Natural killer cell treated with Interleukin-12 subunit alpha and Interleukin-12 subunit beta and Interleukin-15 and Interleukin-18, amount 100 ng/mL, for 72 hours (primary cell): ENCODE measurements around the gene SPRY1. TPM values are rescaled to one million over a fixed set of nuclear protein-coding genes. Genes with fewer than 3 reads are reported as not detected.

Source experiments
- ATAC-seq, 2 donors: fragments of 150-1000 bp; cut with Tn5 transposase in 1 of 2; sonication (Bioruptor Pico), chemical (Tn5 transposase) in 1 of 2; 2 replicates each; pipeline ENCODE4 v1.10.0; 2021
- DNase-seq: peaks from one replicate; pipeline ENCODE4 v3.0.0; 2022; ENCODE audit warnings: low spot score
- H3K27ac Mint-ChIP-seq, 2 donors: 1 replicate in 1 of 2; 2 replicates in 1 of 2; pipeline ENCODE4 v1.8.0; 2022; ENCODE audit warnings: mixed read lengths in 2 of 2, mild to moderate bottlenecking in 1 of 2, moderate library complexity in 1 of 2
- H3K27me3 Mint-ChIP-seq, 2 donors: 1 replicate in 1 of 2; 2 replicates in 1 of 2; pipeline ENCODE4 v1.8.0; 2022; ENCODE audit warnings: mixed read lengths in 2 of 2
- H3K36me3 Mint-ChIP-seq: one replicate; pipeline ENCODE4 v1.8.0; 2022; ENCODE audit warnings: mixed read lengths
- H3K4me1 Mint-ChIP-seq, 2 donors: 1 replicate in 1 of 2; 2 replicates in 1 of 2; pipeline ENCODE4 v1.8.0; 2022; ENCODE audit warnings: low read depth in 2 of 2, mixed read lengths in 2 of 2, mild to moderate bottlenecking in 1 of 2
- H3K4me3 Mint-ChIP-seq: one replicate; pipeline ENCODE4 v1.8.0; 2022; ENCODE audit warnings: mixed read lengths
- H3K9me3 Mint-ChIP-seq: 2 replicates; pipeline ENCODE4 v1.8.0; 2022; ENCODE audit warnings: mixed read lengths
- total RNA-seq, 2 donors: library from RNA; stranded (reverse); gene quantifications; one replicate each; pipeline ENCODE4 v1.2.3, GENCODE V29; 2022

Gene SPRY1
- total RNA-seq, 2 donors from 2014 or later, result 1.7 to 4.2 TPM

GRCh38 chr4:123359449-123360315 lies 36.9 kb upstream of the SPRY1 start:
- DNase-seq (no peak), ATAC-seq (peak in 1 of 2 donors; percentile 43)
- Mint-ChIP-seq H3K4me1 (peaks cover 7% of the 10 kb centered on the region in 2 donors), H3K36me3 (no peaks in the 10 kb centered on the region), H3K27me3 (no peaks in the 10 kb centered on the region), H3K27ac (no peak overlapping the region), H3K9me3 (no peaks in the 10 kb centered on the region), H3K4me3 (no peak overlapping the region)

GRCh38 chr4:123361195-123361861 lies 35.3 kb upstream of the SPRY1 start:
- no peaks in the 10 kb centered on the region for H3K27me3 Mint-ChIP-seq
- DNase-seq (no peak), ATAC-seq (no peak)
- no peaks in the 10 kb centered on the region for H3K9me3 Mint-ChIP-seq
- no peak overlapping the region for H3K4me3 Mint-ChIP-seq
- no peaks in the 10 kb centered on the region for H3K36me3 Mint-ChIP-seq
- peaks cover 7% of the 10 kb centered on the region in 2 donors for H3K4me1 Mint-ChIP-seq
- no peak overlapping the region for H3K27ac Mint-ChIP-seq

- no peak overlapping the region for H3K4me3 Mint-ChIP-seq
- H3K4me1 Mint-ChIP-seq, result peaks cover 7% of the 10 kb centered on the region in 2 donors
- H3K36me3 Mint-ChIP-seq, result no peaks in the 10 kb centered on the region
- H3K27me3 Mint-ChIP-seq, result peaks cover 0 to 3% of the 10 kb centered on the region in 2 donors
- H3K9me3 Mint-ChIP-seq, result no peaks in the 10 kb centered on the region
- ATAC-seq (no peak), DNase-seq (no peak)
- no peak overlapping the region for H3K27ac Mint-ChIP-seq
These were observed 34.5 kb upstream of the SPRY1 start for GRCh38 chr4:123362103-123362502.

- no peak overlapping the region for H3K27ac Mint-ChIP-seq
- H3K27me3 Mint-ChIP-seq, result peaks cover 0 to 3% of the 10 kb centered on the region in 2 donors
- H3K4me3 Mint-ChIP-seq, result no peak overlapping the region
- peaks cover 7% of the 10 kb centered on the region in 2 donors for H3K4me1 Mint-ChIP-seq
- no peak for DNase-seq
- H3K9me3 Mint-ChIP-seq, result no peaks in the 10 kb centered on the region
- ATAC-seq, result no peak
- H3K36me3 Mint-ChIP-seq, result no peaks in the 10 kb centered on the region
These were observed 32.9 kb upstream of the SPRY1 start for GRCh38 chr4:123363729-123364128.

GRCh38 chr4:123364906-123365305 lies 31.7 kb upstream of the SPRY1 start:
- DNase-seq (no peak), ATAC-seq (no peak)
- no peaks in the 10 kb centered on the region for H3K4me1 Mint-ChIP-seq
- H3K36me3 Mint-ChIP-seq, result no peaks in the 10 kb centered on the region
- no peak overlapping the region for H3K27ac Mint-ChIP-seq
- H3K4me3 Mint-ChIP-seq, result no peak overlapping the region
- H3K27me3 Mint-ChIP-seq, result peaks cover 0 to 3% of the 10 kb centered on the region in 2 donors
- H3K9me3 Mint-ChIP-seq, result no peaks in the 10 kb centered on the region

GRCh38 chr4:123365412-123365811 lies 31.2 kb upstream of the SPRY1 start:
- Mint-ChIP-seq H3K27ac (no peak overlapping the region), H3K4me1 (no peaks in the 10 kb centered on the region), H3K4me3 (no peak overlapping the region), H3K27me3 (peaks cover 0 to 3% of the 10 kb centered on the region in 2 donors), H3K9me3 (no peaks in the 10 kb centered on the region), H3K36me3 (no peaks in the 10 kb centered on the region)
- ATAC-seq (no peak), DNase-seq (no peak)

GRCh38 chr4:123366144-123366748 lies 30.3 kb upstream of the SPRY1 start:
- no peak for DNase-seq
- Mint-ChIP-seq H3K4me3 (no peak overlapping the region), H3K27me3 (peaks cover 0 to 3% of the 10 kb centered on the region in 2 donors), H3K36me3 (no peaks in the 10 kb centered on the region), H3K4me1 (no peaks in the 10 kb centered on the region), H3K9me3 (no peaks in the 10 kb centered on the region), H3K27ac (no peak overlapping the region)
- ATAC-seq, result no peak

- no peaks in the 10 kb centered on the region for H3K9me3 Mint-ChIP-seq
- no peaks in the 10 kb centered on the region for H3K36me3 Mint-ChIP-seq
- DNase-seq (no peak), ATAC-seq (no peak)
- H3K4me1 Mint-ChIP-seq, result peaks cover 0 to 6% of the 10 kb centered on the region in 2 donors
- peaks cover 0 to 33% of the 10 kb centered on the region in 2 donors for H3K27me3 Mint-ChIP-seq
- no peak overlapping the region for H3K4me3 Mint-ChIP-seq
- H3K27ac Mint-ChIP-seq, result no peak overlapping the region
These were observed 17.8 kb upstream of the SPRY1 start for GRCh38 chr4:123378794-123379193.

GRCh38 chr4:123379392-123379791 lies 17.2 kb upstream of the SPRY1 start:
- Mint-ChIP-seq H3K9me3 (no peaks in the 10 kb centered on the region), H3K4me3 (no peak overlapping the region), H3K27ac (no peak overlapping the region), H3K36me3 (no peaks in the 10 kb centered on the region), H3K4me1 (peaks cover 0 to 6% of the 10 kb centered on the region in 2 donors), H3K27me3 (peaks cover 0 to 33% of the 10 kb centered on the region in 2 donors)
- ATAC-seq (no peak), DNase-seq (no peak)

GRCh38 chr4:123380728-123381716 lies 15.6 kb upstream of the SPRY1 start:
- ATAC-seq (peak in 1 of 2 donors; percentile 76), DNase-seq (no peak)
- H3K27me3 Mint-ChIP-seq, result peaks cover 0 to 31% of the 10 kb centered on the region in 2 donors
- H3K27ac Mint-ChIP-seq, result no peak overlapping the region
- peaks cover 0 to 6% of the 10 kb centered on the region in 2 donors for H3K4me1 Mint-ChIP-seq
- H3K9me3 Mint-ChIP-seq, result no peaks in the 10 kb centered on the region
- H3K4me3 Mint-ChIP-seq, result no peak overlapping the region
- no peaks in the 10 kb centered on the region for H3K36me3 Mint-ChIP-seq

GRCh38 chr4:123381996-123382395 lies 14.6 kb upstream of the SPRY1 start:
- Mint-ChIP-seq H3K4me3 (no peak overlapping the region), H3K27me3 (peaks cover 0 to 25% of the 10 kb centered on the region in 2 donors), H3K27ac (no peak overlapping the region), H3K4me1 (peaks cover 0 to 6% of the 10 kb centered on the region in 2 donors), H3K9me3 (no peaks in the 10 kb centered on the region), H3K36me3 (no peaks in the 10 kb centered on the region)
- no peak for DNase-seq
- ATAC-seq, result no peak

- Mint-ChIP-seq H3K27me3 (peaks cover 0 to 21% of the 10 kb centered on the region in 2 donors), H3K4me3 (no peak overlapping the region), H3K27ac (no peak overlapping the region), H3K36me3 (no peaks in the 10 kb centered on the region), H3K9me3 (no peaks in the 10 kb centered on the region), H3K4me1 (peaks cover 0 to 6% of the 10 kb centered on the region in 2 donors)
- DNase-seq (no peak), ATAC-seq (no peak)
These were observed 13.0 kb upstream of the SPRY1 start for GRCh38 chr4:123383566-123383965.

GRCh38 chr4:123386609-123387008 lies 10.0 kb upstream of the SPRY1 start:
- no peak for DNase-seq
- no peaks in the 10 kb centered on the region for H3K36me3 Mint-ChIP-seq
- no peak overlapping the region for H3K27ac Mint-ChIP-seq
- ATAC-seq, result no peak
- H3K9me3 Mint-ChIP-seq, result no peaks in the 10 kb centered on the region
- no peaks in the 10 kb centered on the region for H3K4me1 Mint-ChIP-seq
- H3K27me3 Mint-ChIP-seq, result peaks cover 0 to 8% of the 10 kb centered on the region in 2 donors
- no peak overlapping the region for H3K4me3 Mint-ChIP-seq
